Loucy (cell line): ENCODE measurements around the gene ATN1.

Source experiments
- EZH2phosphoT487 ChIP-seq: fragments of 200-600 bp; IDR thresholded peaks from 2 replicates; pipeline ENCODE4 v1.6.1; 2018; ENCODE audit warnings: antibody characterized with exemption, mild to moderate bottlenecking, moderate library complexity, borderline replicate concordance
- TF ChIP-seq, protein P1 (sequence below): fragments of 200-600 bp; sonication (generic); conservative IDR thresholded peaks from 2 replicates; pipeline ENCODE4 v1.5.1; 2014; ENCODE audit warnings: mild to moderate bottlenecking, antibody characterized with exemption, low read length

DNA sequence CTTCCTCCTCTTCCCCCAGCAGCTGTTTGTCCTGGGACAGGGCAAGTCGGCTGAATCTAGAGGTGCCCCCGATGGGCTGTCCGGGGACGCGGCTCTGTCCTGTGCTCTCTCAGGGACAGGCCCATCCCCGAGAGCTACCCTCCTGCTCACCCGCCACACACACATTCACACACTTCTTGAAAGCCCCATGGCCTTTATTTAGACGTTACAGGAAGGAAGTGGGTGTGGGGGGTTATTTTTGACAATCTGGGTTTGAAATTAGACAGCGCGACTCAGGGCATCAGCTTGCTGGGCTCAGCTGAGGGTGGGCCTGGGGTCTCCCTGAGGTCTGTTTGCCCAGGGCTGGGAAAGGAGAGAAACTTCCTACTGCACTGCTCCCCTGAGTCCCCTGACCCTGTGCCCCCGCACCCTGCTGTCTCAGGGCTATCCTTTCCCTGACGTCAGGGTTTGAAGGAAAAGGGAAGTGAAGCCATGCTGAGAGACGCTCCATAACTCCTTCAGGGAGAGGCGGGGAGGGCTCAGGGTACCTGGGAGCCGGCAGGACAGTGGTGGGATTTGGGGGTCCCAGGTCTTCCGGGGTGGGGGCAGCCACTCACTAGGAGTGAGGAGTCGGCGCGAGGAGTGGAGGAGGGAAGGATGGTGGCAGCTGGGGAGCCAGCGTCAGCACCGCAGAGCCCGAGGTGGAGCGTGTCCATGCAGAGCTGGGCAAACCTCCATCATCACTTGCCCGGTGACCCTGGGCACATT lies 31.5 kb downstream of the ATN1 start:
- TF ChIP-seq, protein P1, sequence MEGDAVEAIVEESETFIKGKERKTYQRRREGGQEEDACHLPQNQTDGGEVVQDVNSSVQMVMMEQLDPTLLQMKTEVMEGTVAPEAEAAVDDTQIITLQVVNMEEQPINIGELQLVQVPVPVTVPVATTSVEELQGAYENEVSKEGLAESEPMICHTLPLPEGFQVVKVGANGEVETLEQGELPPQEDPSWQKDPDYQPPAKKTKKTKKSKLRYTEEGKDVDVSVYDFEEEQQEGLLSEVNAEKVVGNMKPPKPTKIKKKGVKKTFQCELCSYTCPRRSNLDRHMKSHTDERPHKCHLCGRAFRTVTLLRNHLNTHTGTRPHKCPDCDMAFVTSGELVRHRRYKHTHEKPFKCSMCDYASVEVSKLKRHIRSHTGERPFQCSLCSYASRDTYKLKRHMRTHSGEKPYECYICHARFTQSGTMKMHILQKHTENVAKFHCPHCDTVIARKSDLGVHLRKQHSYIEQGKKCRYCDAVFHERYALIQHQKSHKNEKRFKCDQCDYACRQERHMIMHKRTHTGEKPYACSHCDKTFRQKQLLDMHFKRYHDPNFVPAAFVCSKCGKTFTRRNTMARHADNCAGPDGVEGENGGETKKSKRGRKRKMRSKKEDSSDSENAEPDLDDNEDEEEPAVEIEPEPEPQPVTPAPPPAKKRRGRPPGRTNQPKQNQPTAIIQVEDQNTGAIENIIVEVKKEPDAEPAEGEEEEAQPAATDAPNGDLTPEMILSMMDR, result no peak
- no peak for TF ChIP-seq EZH2phosphoT487
